HepG2 (cell line): ENCODE data around the gene NGEF. TPM values are rescaled to one million over a fixed set of nuclear protein-coding genes. Genes with fewer than 3 reads are reported as not detected.

ENCODE experiments used
- ARNTL ChIP-seq: sonication (generic); formaldehyde crosslinking; IDR thresholded peaks from 2 replicates; pipeline ENCODE4 v1.4.0; 2020; ENCODE audit warnings: mild to moderate bottlenecking, missing genetic modification reagents
- MIXL1 ChIP-seq: IDR thresholded peaks from 2 replicates; pipeline ENCODE4 v1.6.1; 2016
- PHB2 ChIP-seq: fragments of 450-650 bp; IDR thresholded peaks from 2 replicates; pipeline ENCODE4 v1.6.1; 2018; ENCODE audit not compliant: partially characterized antibody
- ZNF251 ChIP-seq: sonication (generic); formaldehyde crosslinking; IDR thresholded peaks from 2 replicates; pipeline ENCODE4 v1.9.0; 2021; ENCODE audit warnings: mild to moderate bottlenecking, missing genetic modification reagents
- ZNF660 ChIP-seq: sonication (generic); formaldehyde crosslinking; IDR thresholded peaks from 2 replicates; pipeline ENCODE4 v1.5.1; 2020; ENCODE audit warnings: mild to moderate bottlenecking, low read depth, missing genetic modification reagents, borderline replicate concordance
- ZNF768 ChIP-seq: sonication (generic); formaldehyde crosslinking; IDR thresholded peaks from 2 replicates; pipeline ENCODE4 v1.4.0; 2020; ENCODE audit warnings: missing genetic modification reagents
- ZNF781 ChIP-seq: sonication (generic); formaldehyde crosslinking; IDR thresholded peaks from 2 replicates; pipeline ENCODE4 v1.5.1; 2020; ENCODE audit warnings: borderline replicate concordance, mild to moderate bottlenecking, missing genetic modification reagents; ENCODE audit errors: not compliant biosample characterization
- polyA plus RNA-seq, 8 experiments: library from polyadenylated mRNA; depleted of rRNA in 3 of 8; stranded (reverse) in 7 of 8; unstranded in 1 of 8; fragments of >200 nt; fragmentation: Illumina TruSeq in 4 of 8; extraction: Trizol in 4 of 8; gene quantifications; 2 replicates each; pipeline versions ENCODE4 v1.2.1 to v1.2.3, GENCODE V29; 2011 to 2016; ENCODE audit warnings: low read depth in 4 of 8, missing spikeins in 1 of 8, mixed read lengths in 1 of 8; ENCODE audit not compliant: insufficient read depth in 1 of 8
- total RNA-seq, 5 experiments: library from RNA; depleted of rRNA; stranded (reverse); fragments of >200 nt; fragmentation: Illumina TruSeq; extraction: Trizol; gene quantifications; 2 replicates each; pipeline ENCODE4 v1.2.3, GENCODE V29; 2016; ENCODE audit warnings: low read depth in 1 of 5
- TF ChIP-seq, protein P1 (sequence below), 2 experiments: sonication (generic) in 1 of 2; formaldehyde crosslinking in 1 of 2; IDR thresholded peaks; 2 replicates each; pipeline versions ENCODE4 v1.4.0 to v1.6.1; 2016 to 2020; ENCODE audit warnings: borderline replicate concordance in 1 of 2, low read depth in 1 of 2, mild to moderate bottlenecking in 1 of 2, missing genetic modification reagents in 1 of 2
- TF ChIP-seq, protein P2 (sequence below): sonication (generic); formaldehyde crosslinking; IDR thresholded peaks from 2 replicates; pipeline ENCODE4 v1.4.0; 2020; ENCODE audit warnings: missing genetic modification reagents, low read depth, mild to moderate bottlenecking, borderline replicate concordance
- TF ChIP-seq, protein P3 (sequence below): sonication (generic); formaldehyde crosslinking; conservative IDR thresholded peaks from 2 replicates; pipeline ENCODE4 v1.8.0; 2022; ENCODE audit warnings: mild to moderate bottlenecking, moderate library complexity, missing genetic modification reagents
- TF ChIP-seq, protein P4 (sequence below): sonication (generic); formaldehyde crosslinking; IDR thresholded peaks from 2 replicates; pipeline ENCODE4 v1.4.0; 2020; ENCODE audit warnings: missing genetic modification reagents

The NGEF gene
- total and polyA plus RNA-seq, 2 of the 13 experiments (the other 11 are each of a cell fraction or from before 2014, with no cell fraction given), result 14.4 to 36.9 TPM

DNA sequence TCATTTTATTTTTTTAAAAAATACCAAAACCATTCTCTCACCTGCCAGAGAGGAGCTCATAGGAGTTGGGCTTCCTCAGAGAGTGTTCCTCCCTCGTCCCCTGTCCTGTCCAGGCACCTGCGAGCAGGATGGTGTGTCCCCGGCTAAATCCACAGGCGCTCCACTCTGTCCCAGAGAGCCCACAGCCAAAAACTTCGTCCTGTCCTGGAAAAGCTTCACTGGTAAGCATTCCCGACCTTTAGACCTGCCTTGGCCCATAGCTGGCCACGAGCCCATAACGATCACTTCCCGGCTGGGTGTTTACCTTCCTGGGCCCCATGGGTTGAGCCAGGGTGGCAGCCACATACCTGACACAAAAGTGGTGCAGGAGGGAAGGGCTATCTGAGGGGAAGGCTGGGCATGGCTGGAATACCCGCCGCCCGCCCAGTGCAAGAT is at the start of gene NGEF (continued):
- TF ChIP-seq, protein P1, sequence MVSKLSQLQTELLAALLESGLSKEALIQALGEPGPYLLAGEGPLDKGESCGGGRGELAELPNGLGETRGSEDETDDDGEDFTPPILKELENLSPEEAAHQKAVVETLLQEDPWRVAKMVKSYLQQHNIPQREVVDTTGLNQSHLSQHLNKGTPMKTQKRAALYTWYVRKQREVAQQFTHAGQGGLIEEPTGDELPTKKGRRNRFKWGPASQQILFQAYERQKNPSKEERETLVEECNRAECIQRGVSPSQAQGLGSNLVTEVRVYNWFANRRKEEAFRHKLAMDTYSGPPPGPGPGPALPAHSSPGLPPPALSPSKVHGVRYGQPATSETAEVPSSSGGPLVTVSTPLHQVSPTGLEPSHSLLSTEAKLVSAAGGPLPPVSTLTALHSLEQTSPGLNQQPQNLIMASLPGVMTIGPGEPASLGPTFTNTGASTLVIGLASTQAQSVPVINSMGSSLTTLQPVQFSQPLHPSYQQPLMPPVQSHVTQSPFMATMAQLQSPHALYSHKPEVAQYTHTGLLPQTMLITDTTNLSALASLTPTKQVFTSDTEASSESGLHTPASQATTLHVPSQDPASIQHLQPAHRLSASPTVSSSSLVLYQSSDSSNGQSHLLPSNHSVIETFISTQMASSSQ (IDR thresholded peaks at IDR 0.05; ENCODE audit: low read depth), result no peak
- TF ChIP-seq, protein P1 (CRISPR knock-in tag; IDR thresholded peaks at IDR 0.05; ENCODE audit: borderline replicate concordance), result peak; percentile 83; the same call in 1 of the 2 replicates
- no peak for TF ChIP-seq ZNF251 (CRISPR knock-in tag)
- no peak for TF ChIP-seq ZNF781 (CRISPR knock-in tag)
- peak; percentile 42; the same call in 1 of the 2 replicates for TF ChIP-seq ZNF768 (CRISPR knock-in tag)
- TF ChIP-seq, protein P2, sequence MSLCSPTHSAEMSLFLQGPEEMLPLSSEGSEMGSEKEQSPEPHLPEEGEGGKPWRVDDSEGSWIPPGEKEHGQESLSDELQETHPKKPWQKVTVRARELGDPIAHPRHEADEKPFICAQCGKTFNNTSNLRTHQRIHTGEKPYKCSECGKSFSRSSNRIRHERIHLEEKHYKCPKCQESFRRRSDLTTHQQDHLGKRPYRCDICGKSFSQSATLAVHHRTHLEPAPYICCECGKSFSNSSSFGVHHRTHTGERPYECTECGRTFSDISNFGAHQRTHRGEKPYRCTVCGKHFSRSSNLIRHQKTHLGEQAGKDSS (CRISPR knock-in tag), result peak; percentile 87; the same call in 1 of the 2 replicates
- no peak for TF ChIP-seq PHB2
- TF ChIP-seq, protein P3, sequence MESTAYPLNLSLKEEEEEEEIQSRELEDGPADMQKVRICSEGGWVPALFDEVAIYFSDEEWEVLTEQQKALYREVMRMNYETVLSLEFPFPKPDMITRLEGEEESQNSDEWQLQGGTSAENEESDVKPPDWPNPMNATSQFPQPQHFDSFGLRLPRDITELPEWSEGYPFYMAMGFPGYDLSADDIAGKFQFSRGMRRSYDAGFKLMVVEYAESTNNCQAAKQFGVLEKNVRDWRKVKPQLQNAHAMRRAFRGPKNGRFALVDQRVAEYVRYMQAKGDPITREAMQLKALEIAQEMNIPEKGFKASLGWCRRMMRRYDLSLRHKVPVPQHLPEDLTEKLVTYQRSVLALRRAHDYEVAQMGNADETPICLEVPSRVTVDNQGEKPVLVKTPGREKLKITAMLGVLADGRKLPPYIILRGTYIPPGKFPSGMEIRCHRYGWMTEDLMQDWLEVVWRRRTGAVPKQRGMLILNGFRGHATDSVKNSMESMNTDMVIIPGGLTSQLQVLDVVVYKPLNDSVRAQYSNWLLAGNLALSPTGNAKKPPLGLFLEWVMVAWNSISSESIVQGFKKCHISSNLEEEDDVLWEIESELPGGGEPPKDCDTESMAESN, result peak; percentile 76
- TF ChIP-seq MIXL1 (CRISPR knock-in tag), result peak; percentile 80; the same call in 1 of the 2 replicates
- no peak for TF ChIP-seq ZNF660
- TF ChIP-seq, protein P4, sequence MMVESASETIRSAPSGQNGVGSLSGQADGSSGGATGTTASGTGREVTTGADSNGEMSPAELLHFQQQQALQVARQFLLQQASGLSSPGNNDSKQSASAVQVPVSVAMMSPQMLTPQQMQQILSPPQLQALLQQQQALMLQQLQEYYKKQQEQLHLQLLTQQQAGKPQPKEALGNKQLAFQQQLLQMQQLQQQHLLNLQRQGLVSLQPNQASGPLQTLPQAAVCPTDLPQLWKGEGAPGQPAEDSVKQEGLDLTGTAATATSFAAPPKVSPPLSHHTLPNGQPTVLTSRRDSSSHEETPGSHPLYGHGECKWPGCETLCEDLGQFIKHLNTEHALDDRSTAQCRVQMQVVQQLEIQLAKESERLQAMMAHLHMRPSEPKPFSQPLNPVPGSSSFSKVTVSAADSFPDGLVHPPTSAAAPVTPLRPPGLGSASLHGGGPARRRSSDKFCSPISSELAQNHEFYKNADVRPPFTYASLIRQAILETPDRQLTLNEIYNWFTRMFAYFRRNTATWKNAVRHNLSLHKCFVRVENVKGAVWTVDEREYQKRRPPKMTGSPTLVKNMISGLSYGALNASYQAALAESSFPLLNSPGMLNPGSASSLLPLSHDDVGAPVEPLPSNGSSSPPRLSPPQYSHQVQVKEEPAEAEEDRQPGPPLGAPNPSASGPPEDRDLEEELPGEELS (CRISPR knock-in tag), result peak; percentile 90
- peak; percentile 73 for TF ChIP-seq ARNTL (CRISPR knock-in tag)
